Lower leg skin (tissue), 3 donors: ENCODE results near the gene BDH1.

Source experiments
- CTCF ChIP-seq, 3 donors: fragments of 450-650 bp; IDR thresholded peaks; one replicate each; pipeline ENCODE4 v1.5.1; 2016; ENCODE audit warnings: antibody characterized with exemption in 3 of 3, mild to moderate bottlenecking in 3 of 3, moderate library complexity in 2 of 3
- POLR2A ChIP-seq, 2 donors: fragments of 450-650 bp; IDR thresholded peaks; one replicate each; pipeline ENCODE4 v1.6.1; 2016 to 2017; ENCODE audit warnings: antibody characterized with exemption in 2 of 2, mild to moderate bottlenecking in 1 of 2, moderate library complexity in 1 of 2

GRCh38 chr3:197465197-197465995 lies 90.4 kb downstream of the BDH1 start:
- TF ChIP-seq CTCF (IDR thresholded peaks at IDR 0.05) (no peak), POLR2A (IDR thresholded peaks at IDR 0.05) (no peak)
